HL-60 (cell line): ENCODE measurements around the gene TTC32.

Experiments used
- DNase-seq, 2 experiments: peaks; one replicate each; pipeline ENCODE4 v3.0.0-alpha.2; 2010 to 2020; ENCODE audit warnings: low read depth in 1 of 2, low spot score in 1 of 2
- H3K27ac ChIP-seq: fragments of 250-450 bp; sonication (Bioruptor Pico); replicated peaks from 2 replicates; pipeline ENCODE4 v1.5.1; 2020; ENCODE audit warnings: mild to moderate bottlenecking, moderate library complexity
- H3K27me3 ChIP-seq: fragments of 250-450 bp; sonication (Bioruptor Pico); 2 replicates; pipeline ENCODE4 v1.5.1; 2021; ENCODE audit warnings: mild to moderate bottlenecking, moderate library complexity; ENCODE audit not compliant: insufficient read depth, poor library complexity, severe bottlenecking
- H3K4me3 ChIP-seq: replicated peaks from 2 replicates; pipeline ENCODE4 v1.5.1; 2011; ENCODE audit warnings: mild to moderate bottlenecking, control low read depth, low read length; ENCODE audit not compliant: insufficient read depth
- CTCF ChIP-seq: IDR thresholded peaks from one replicate; pipeline ENCODE4 v1.5.1; 2011; ENCODE audit warnings: low read length, control low read depth, inconsistent platforms; ENCODE audit not compliant: insufficient read depth
- GABPA ChIP-seq: IDR thresholded peaks from 2 replicates; pipeline ENCODE4 v1.6.1; 2012; ENCODE audit warnings: low read depth
- POLR2AphosphoS5 ChIP-seq: IDR thresholded peaks from 2 replicates; pipeline ENCODE4 v1.6.1; 2012; ENCODE audit warnings: low read depth
- REST ChIP-seq: IDR thresholded peaks from 2 replicates; pipeline ENCODE4 v1.6.1; 2012; ENCODE audit warnings: low read depth; ENCODE audit not compliant: insufficient replicate concordance
- SPI1 ChIP-seq: IDR thresholded peaks from 2 replicates; pipeline ENCODE4 v1.6.1; 2012; ENCODE audit warnings: low read depth, mild to moderate bottlenecking, borderline replicate concordance

TTC32 gene

GRCh38 chr2:19850056-19851050 lies 51.4 kb downstream of the TTC32 start:
- Histone ChIP-seq H3K27me3 (no peaks in the 10 kb centered on the region), H3K4me3 (no peak overlapping the region), H3K27ac (no peak overlapping the region)
- TF ChIP-seq REST (no peak), GABPA (no peak), SPI1 (no peak), CTCF (no peak), POLR2AphosphoS5 (no peak)
- no peak for DNase-seq

- no peak for DNase-seq
- TF ChIP-seq REST, result no peak
- Histone ChIP-seq H3K27ac (no peak overlapping the region), H3K4me3 (no peak overlapping the region), H3K27me3 (no peaks in the 10 kb centered on the region)
Measured at GRCh38 chr2:19848952-19849351, 52.8 kb downstream of the TTC32 start.

- Histone ChIP-seq H3K4me3 (no peak overlapping the region), H3K27ac (no peak overlapping the region), H3K27me3 (no peaks in the 10 kb centered on the region)
- DNase-seq, result no peak
- TF ChIP-seq GABPA (no peak), REST (no peak), CTCF (no peak), SPI1 (no peak), POLR2AphosphoS5 (no peak)
Measured at GRCh38 chr2:19848029-19848750, 53.6 kb downstream of the TTC32 start.
